Gastrocnemius medialis (tissue), 4 donors: ENCODE measurements around the gene ATP9B.

Source experiments
- POLR2A ChIP-seq, 2 donors: fragments of 450-650 bp; IDR thresholded peaks; one replicate each; pipeline ENCODE4 v1.6.1; 2017; ENCODE audit warnings: antibody characterized with exemption in 2 of 2, mild to moderate bottlenecking in 2 of 2, moderate library complexity in 2 of 2
- TF ChIP-seq, protein P1 (sequence below), 5 experiments: fragments of 450-650 bp in 3 of 5; fragments of 200-600 bp in 2 of 5; sonication (generic) in 2 of 5; IDR thresholded peaks in 4 of 5; conservative IDR thresholded peaks in 1 of 5; 1 replicate in 4 of 5; 2 replicates in 1 of 5; pipeline ENCODE4 v1.5.1; 2016 to 2019; ENCODE audit warnings: antibody characterized with exemption in 5 of 5, mild to moderate bottlenecking in 3 of 5, moderate library complexity in 3 of 5

DNA sequence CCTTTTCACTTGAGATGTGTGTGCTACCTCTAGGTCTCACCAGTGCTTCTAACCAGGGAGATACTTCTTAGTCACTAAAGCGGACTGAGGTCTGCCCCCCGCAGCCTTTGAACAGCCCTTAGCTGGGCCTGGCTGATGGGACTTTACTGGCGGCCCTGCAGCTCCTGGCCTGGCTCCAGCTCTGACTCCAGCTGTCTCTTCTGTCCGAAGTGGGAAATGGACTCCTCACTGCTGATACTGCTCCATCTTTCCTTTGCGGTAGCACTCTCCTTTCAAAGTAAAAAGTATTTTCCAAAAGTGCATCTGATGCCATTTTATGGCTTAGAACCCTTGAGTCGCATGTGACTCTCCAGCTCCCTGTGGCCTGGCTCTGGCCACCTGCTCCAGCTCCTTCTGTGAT lies 64.5 kb downstream of the ATP9B start:
- TF ChIP-seq, protein P1, sequence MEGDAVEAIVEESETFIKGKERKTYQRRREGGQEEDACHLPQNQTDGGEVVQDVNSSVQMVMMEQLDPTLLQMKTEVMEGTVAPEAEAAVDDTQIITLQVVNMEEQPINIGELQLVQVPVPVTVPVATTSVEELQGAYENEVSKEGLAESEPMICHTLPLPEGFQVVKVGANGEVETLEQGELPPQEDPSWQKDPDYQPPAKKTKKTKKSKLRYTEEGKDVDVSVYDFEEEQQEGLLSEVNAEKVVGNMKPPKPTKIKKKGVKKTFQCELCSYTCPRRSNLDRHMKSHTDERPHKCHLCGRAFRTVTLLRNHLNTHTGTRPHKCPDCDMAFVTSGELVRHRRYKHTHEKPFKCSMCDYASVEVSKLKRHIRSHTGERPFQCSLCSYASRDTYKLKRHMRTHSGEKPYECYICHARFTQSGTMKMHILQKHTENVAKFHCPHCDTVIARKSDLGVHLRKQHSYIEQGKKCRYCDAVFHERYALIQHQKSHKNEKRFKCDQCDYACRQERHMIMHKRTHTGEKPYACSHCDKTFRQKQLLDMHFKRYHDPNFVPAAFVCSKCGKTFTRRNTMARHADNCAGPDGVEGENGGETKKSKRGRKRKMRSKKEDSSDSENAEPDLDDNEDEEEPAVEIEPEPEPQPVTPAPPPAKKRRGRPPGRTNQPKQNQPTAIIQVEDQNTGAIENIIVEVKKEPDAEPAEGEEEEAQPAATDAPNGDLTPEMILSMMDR (IDR thresholded peaks at IDR 0.05 in 4 of 5, conservative IDR thresholded peaks at IDR 0.05 in 1 of 5), result no peak
- no peak for TF ChIP-seq POLR2A (IDR thresholded peaks at IDR 0.05)
